B cell (primary cell): ENCODE data around the gene PIMREG. TPM values are rescaled to one million over a fixed set of nuclear protein-coding genes. Genes with fewer than 3 reads are reported as not detected.

ENCODE experiments used
- ATAC-seq: fragments of 200-7000 bp; cut with Tn5 transposase; one replicate; pipeline ENCODE4 v1.10.0; 2021; ENCODE audit warnings: low read depth, mild to moderate bottlenecking, moderate number of reproducible peaks, moderate library complexity
- CTCF ChIA-PET: fragments of 350-600 bp; sonication (Branson Sonifier 250); formaldehyde crosslinking; loops from one replicate; lab custom pipeline; 2021; ENCODE audit warnings: antibody characterized with exemption, inconsistent platforms; lab: Charles Lee
- POLR2A ChIA-PET: fragments of 350-600 bp; sonication (Branson Sonifier 250); formaldehyde crosslinking; loops from one replicate; lab custom pipeline; 2021; ENCODE audit warnings: antibody characterized with exemption; lab: Charles Lee
- DNase-seq: peaks from one replicate; pipeline ENCODE4 v3.0.0; 2013
- H2AFZ ChIP-seq: 2 replicates; pipeline ENCODE4 v1.6.1; 2012; ENCODE audit warnings: mild to moderate bottlenecking, low read depth, low read length; ENCODE audit not compliant: insufficient read depth, poor library complexity, severe bottlenecking
- H3K27ac ChIP-seq, 2 donors: 1 replicate in 1 of 2; 2 replicates in 1 of 2; pipeline ENCODE4 v1.5.1; 2012 to 2013; ENCODE audit warnings: low read length in 2 of 2, mild to moderate bottlenecking in 2 of 2, moderate library complexity in 1 of 2
- H3K27me3 ChIP-seq, 4 experiments: fragments of 200-600 bp in 1 of 4; sonication (generic) in 1 of 4; replicated peaks in 1 of 4; 1 replicate in 2 of 4; 2 replicates in 2 of 4; pipeline versions ENCODE4 v1.6.1 to v1.7.0; 2013 to 2016; ENCODE audit warnings: low read length in 3 of 4, mild to moderate bottlenecking in 2 of 4, mixed read lengths in 1 of 4, moderate library complexity in 1 of 4; ENCODE audit not compliant: insufficient read depth in 4 of 4, control insufficient read depth in 3 of 4; ENCODE audit errors: control extremely low read depth in 1 of 4
- H3K36me3 ChIP-seq, 2 experiments: replicated peaks in 1 of 2; 1 replicate in 1 of 2; 2 replicates in 1 of 2; pipeline versions ENCODE4 v1.6.1 to v1.7.1; 2013; ENCODE audit warnings: low read length in 1 of 2; ENCODE audit not compliant: insufficient read depth in 2 of 2, control insufficient read depth in 1 of 2; ENCODE audit errors: control extremely low read depth in 1 of 2, extremely low read depth in 1 of 2
- H3K4me1 ChIP-seq, 2 donors: fragments of 200-600 bp in 1 of 2; sonication (generic) in 1 of 2; 1 replicate in 1 of 2; 2 replicates in 1 of 2; pipeline versions ENCODE4 v1.5.1 to v1.6.1; 2013 to 2017; ENCODE audit warnings: low read length in 2 of 2; ENCODE audit not compliant: control insufficient read depth in 2 of 2, insufficient read depth in 2 of 2
- H3K4me2 ChIP-seq: replicated peaks from 2 replicates; pipeline ENCODE3; 2012; ENCODE audit warnings: mild to moderate bottlenecking, low read depth, low read length; ENCODE audit not compliant: poor library complexity, severe bottlenecking
- H3K4me3 ChIP-seq, 5 experiments: fragments of 200-600 bp in 1 of 5; sonication (generic) in 1 of 5; 1 replicate in 3 of 5; 2 replicates in 2 of 5; pipeline versions ENCODE4 v1.5.1 to v1.7.0; 2011 to 2016; ENCODE audit warnings: low read length in 4 of 5, mild to moderate bottlenecking in 4 of 5, low read depth in 2 of 5, control low read depth in 1 of 5, moderate library complexity in 1 of 5; ENCODE audit not compliant: insufficient read depth in 1 of 5; ENCODE audit errors: control extremely low read depth in 1 of 5, extremely low read depth in 1 of 5
- H3K79me2 ChIP-seq: fragments of 200-600 bp; sonication (generic); one replicate; pipeline ENCODE4 v1.6.0; 2016; ENCODE audit warnings: low read length; ENCODE audit not compliant: control insufficient read depth, insufficient read depth
- H3K9ac ChIP-seq: fragments of 200-600 bp; sonication (generic); 2 replicates; pipeline ENCODE4 v1.6.1; 2017; ENCODE audit warnings: mild to moderate bottlenecking, low read length, moderate library complexity
- H3K9me3 ChIP-seq, 3 donors: one replicate each; pipeline versions ENCODE4 v1.6.1 to v1.7.1; 2013; ENCODE audit warnings: low read length in 2 of 3; ENCODE audit not compliant: control insufficient read depth in 2 of 3, insufficient read depth in 1 of 3; ENCODE audit errors: control extremely low read depth in 1 of 3
- H4K20me1 ChIP-seq: 2 replicates; pipeline ENCODE4 v1.6.0; 2012; ENCODE audit warnings: mild to moderate bottlenecking, low read length; ENCODE audit not compliant: insufficient read depth, control insufficient read depth, poor library complexity, severe bottlenecking
- H3K27ac Mint-ChIP-seq: one replicate; pipeline ENCODE4 v1.8.0; 2021; ENCODE audit warnings: mixed read lengths
- H3K27me3 Mint-ChIP-seq: one replicate; pipeline ENCODE4 v1.8.0; 2021; ENCODE audit warnings: mixed read lengths
- H3K4me1 Mint-ChIP-seq: one replicate; pipeline ENCODE4 v1.8.0; 2021; ENCODE audit warnings: mixed read lengths
- H3K4me3 Mint-ChIP-seq: one replicate; pipeline ENCODE4 v1.8.0; 2021; ENCODE audit warnings: mixed read lengths
- H3K9me3 Mint-ChIP-seq: one replicate; pipeline ENCODE4 v1.8.0; 2022; ENCODE audit warnings: mixed read lengths; ENCODE audit not compliant: insufficient read depth
- EZH2 ChIP-seq: IDR thresholded peaks from 2 replicates; pipeline ENCODE4 v1.6.1; 2012; ENCODE audit warnings: borderline replicate concordance, low read depth, mild to moderate bottlenecking, moderate library complexity, low read length; ENCODE audit not compliant: insufficient read depth, poor library complexity, severe bottlenecking
- WGBS: methylation state at CpG from one replicate; pipeline ENCODE4 v1.1.5; 2013; ENCODE audit warnings: missing lambda C conversion rate; ENCODE audit not compliant: insufficient coverage; 5-methylcytosine and 5-hydroxymethylcytosine counted together
- intact Hi-C: fragments of 100-400 bp; cut with micrococcal nuclease; formaldehyde crosslinking; loops from one replicate; pipeline ENCODE4 v1.10.0; 2022
- polyA plus RNA-seq: library from polyadenylated mRNA; depleted of rRNA; stranded (reverse); fragments of >200 nt; gene quantifications from 2 replicates; pipeline ENCODE4 v1.2.3, GENCODE V29; 2012
- total RNA-seq, 2 donors: library from RNA; stranded (reverse); fragments of 120-200 nt in 1 of 2; gene quantifications; 1 replicate in 1 of 2; 2 replicates in 1 of 2; pipeline versions ENCODE4 v1.2.3 to v1.2.4, GENCODE V29; 2013 to 2022
- TF ChIP-seq, protein P1 (sequence below): fragments of 200-600 bp; IDR thresholded peaks from one replicate; pipeline ENCODE4 v1.8.0; 2022; ENCODE audit warnings: antibody characterized with exemption, mild to moderate bottlenecking

PIMREG gene
- total and polyA plus RNA-seq, 2 donors (not counting 1 experiment from before 2014, with no cell fraction given), result 0.21 TPM; not detected in 1

DNA sequence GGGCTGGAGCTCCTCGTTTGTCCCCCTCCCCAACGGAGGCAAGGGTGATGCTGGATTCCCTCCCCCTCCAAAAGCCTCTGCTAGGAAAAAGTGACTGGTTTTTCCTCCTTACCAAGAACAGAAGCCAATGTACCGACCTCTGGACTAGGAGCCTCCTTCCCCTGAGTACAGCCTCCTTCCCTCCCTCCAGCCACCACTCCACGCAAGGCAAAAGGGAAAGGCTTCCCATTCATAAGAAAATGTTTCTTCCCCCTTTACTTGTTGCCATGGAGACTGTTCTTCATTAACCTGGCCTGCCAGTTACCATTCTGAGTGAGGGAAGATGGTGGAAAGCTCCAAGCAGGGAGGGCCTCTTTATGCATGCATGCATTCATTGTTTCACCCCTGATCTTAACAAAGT, 4.3 kb upstream of the PIMREG start:
- H3K4me3 Mint-ChIP-seq, result no peak overlapping the region
- H3K4me1 Mint-ChIP-seq, result peaks cover 14% of the 10 kb centered on the region
- H3K9me3 Mint-ChIP-seq, result no peaks in the 10 kb centered on the region
- Histone ChIP-seq H3K27me3 (peaks cover 0 to 15% (median 6%) of the 10 kb centered on the region in 4 experiments), H4K20me1 (no peaks in the 10 kb centered on the region), H3K4me3 (no peak overlapping the region), H3K9ac (no peak overlapping the region), H3K27ac (no peak overlapping the region), H2AFZ (no peak overlapping the region), H3K36me3 (no peaks in the 10 kb centered on the region), H3K79me2 (no peaks in the 10 kb centered on the region), H3K9me3 (no peaks in the 10 kb centered on the region), H3K4me1 (peaks cover 5 to 14% of the 10 kb centered on the region in 2 donors), H3K4me2 (no peak overlapping the region)
- ChIA-PET CTCF (interaction anchor here (1.8 to 1.9 kb wide), 2 partner anchors 33 to 847 kb away, joined by 5 to 6 read pairs; no protein-coding TSS in a partner anchor), POLR2A (no interaction called here)
- H3K27ac Mint-ChIP-seq, result no peak overlapping the region
- 55% methylated on average over 2 of the region's 4 CpGs for WGBS
- TF ChIP-seq, protein P1, sequence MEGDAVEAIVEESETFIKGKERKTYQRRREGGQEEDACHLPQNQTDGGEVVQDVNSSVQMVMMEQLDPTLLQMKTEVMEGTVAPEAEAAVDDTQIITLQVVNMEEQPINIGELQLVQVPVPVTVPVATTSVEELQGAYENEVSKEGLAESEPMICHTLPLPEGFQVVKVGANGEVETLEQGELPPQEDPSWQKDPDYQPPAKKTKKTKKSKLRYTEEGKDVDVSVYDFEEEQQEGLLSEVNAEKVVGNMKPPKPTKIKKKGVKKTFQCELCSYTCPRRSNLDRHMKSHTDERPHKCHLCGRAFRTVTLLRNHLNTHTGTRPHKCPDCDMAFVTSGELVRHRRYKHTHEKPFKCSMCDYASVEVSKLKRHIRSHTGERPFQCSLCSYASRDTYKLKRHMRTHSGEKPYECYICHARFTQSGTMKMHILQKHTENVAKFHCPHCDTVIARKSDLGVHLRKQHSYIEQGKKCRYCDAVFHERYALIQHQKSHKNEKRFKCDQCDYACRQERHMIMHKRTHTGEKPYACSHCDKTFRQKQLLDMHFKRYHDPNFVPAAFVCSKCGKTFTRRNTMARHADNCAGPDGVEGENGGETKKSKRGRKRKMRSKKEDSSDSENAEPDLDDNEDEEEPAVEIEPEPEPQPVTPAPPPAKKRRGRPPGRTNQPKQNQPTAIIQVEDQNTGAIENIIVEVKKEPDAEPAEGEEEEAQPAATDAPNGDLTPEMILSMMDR, result no peak
- no peak for TF ChIP-seq EZH2
- H3K27me3 Mint-ChIP-seq, result peaks cover 39% of the 10 kb centered on the region
- ATAC-seq, result no peak
- intact Hi-C loops, result loop anchor here (5.0 kb wide), 1 partner anchor 733 kb away; no protein-coding TSS in a partner anchor
- DNase-seq, result no peak

DNA sequence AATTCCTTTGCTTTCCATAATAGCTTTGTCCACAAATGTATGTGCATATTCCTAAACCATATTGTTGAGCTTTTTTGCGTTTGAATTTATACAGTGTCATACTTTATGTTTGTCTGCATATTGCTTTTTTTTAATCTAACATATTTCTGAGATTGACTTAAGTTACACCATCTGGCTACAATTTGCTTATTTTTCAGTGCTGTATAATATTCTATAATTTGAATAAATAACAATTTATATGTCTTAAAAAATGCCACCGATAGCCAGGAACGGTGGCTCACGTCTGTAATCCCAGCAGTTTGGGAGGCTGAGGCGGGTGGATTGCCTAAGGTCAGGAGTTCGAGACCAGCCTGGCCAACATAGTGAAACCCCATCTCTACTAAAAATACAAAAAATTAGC, 1.5 kb upstream of the PIMREG start:
- H3K4me3 ChIP-seq, result no peak overlapping the region
- no peaks in the 10 kb centered on the region for H3K9me3 ChIP-seq
- Mint-ChIP-seq H3K27me3 (peaks cover 26% of the 10 kb centered on the region), H3K4me1 (peaks cover 12% of the 10 kb centered on the region), H3K4me3 (no peak overlapping the region), H3K27ac (no peak overlapping the region), H3K9me3 (no peaks in the 10 kb centered on the region)
- peaks cover 5 to 14% of the 10 kb centered on the region in 2 donors for H3K4me1 ChIP-seq
- no peaks in the 10 kb centered on the region for H4K20me1 ChIP-seq
- TF ChIP-seq EZH2, result no peak
- TF ChIP-seq, protein P1, result no peak
- no CpG with 5 or more reads among the region's 6 CpGs for WGBS
- ATAC-seq (no peak), DNase-seq (no peak)
- peaks cover 0 to 15% (median 6%) of the 10 kb centered on the region in 4 experiments for H3K27me3 ChIP-seq
- H3K36me3 ChIP-seq, result no peaks in the 10 kb centered on the region
- H3K9ac ChIP-seq, result no peak overlapping the region
- POLR2A ChIA-PET, result interaction anchor here (1.3 kb wide), 1 partner anchor 146 kb away, joined by 3 read pairs; no protein-coding TSS in a partner anchor
- H3K27ac ChIP-seq, result no peak overlapping the region
- no peaks in the 10 kb centered on the region for H3K79me2 ChIP-seq
- intact Hi-C loops, result no loop called here
- CTCF ChIA-PET, result interaction anchor here (1.2 to 1.4 kb wide), 3 partner anchors 21 to 855 kb away, joined by 3 to 5 read pairs (median 5); no protein-coding TSS in a partner anchor
- H3K4me2 ChIP-seq, result peak overlapping the region; percentile 99
- H2AFZ ChIP-seq, result no peak overlapping the region
